ENCODE measurements around the gene TRIM48. TPM values are rescaled to one million over a fixed set of nuclear protein-coding genes. Genes with fewer than 3 reads are reported as not detected.

TRIM48 gene, protein sequence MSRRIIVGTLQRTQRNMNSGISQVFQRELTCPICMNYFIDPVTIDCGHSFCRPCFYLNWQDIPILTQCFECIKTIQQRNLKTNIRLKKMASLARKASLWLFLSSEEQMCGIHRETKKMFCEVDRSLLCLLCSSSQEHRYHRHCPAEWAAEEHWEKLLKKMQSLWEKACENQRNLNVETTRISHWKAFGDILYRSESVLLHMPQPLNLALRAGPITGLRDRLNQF
- not detected in 2 replicates for total RNA-seq (2014; rRNA removed; shearing (Covaris generic))

DNA sequence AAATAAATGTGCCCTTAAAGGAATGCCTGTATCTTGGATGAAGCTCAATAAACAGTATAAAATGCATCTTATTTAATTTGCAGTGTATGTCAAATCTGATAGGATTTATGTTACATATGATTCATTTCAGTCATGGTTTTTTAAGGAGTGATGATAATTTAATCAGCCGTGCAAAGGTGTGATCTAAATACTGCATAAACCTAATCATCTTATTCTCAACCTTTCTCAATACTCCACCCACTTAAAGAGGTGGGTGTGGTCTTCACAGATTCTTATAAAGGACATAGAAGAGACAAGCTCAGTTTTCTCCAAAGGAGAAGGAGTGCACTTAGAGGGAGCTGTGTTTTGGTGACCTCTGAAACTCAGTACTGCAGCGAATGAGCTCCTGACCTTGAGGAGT is at the start of gene TRIM48:
Gene TRIM48, plus strand, starts transcription at position 301 of the 400 bp plus-strand sequence. CDS start 113 bp downstream, outside the sequence.

Small RNAs within 50 kb of the gene (small RNA-seq; reads per million reads assigned to genes)
- gene AP005597.4: not detected

Other genes with a start within 250 kb of the TRIM48 start
- not detected in 2 replicates for gene OR4A16, start 81.0 kb downstream of the TRIM48 start, total RNA-seq (2014; rRNA removed; shearing (Covaris generic))
- not detected in 2 replicates for gene OR4A15, start 105.8 kb downstream of the TRIM48 start, total RNA-seq (2014; rRNA removed; shearing (Covaris generic))